Neutrophil (primary cell): ENCODE measurements around the gene IQCM.

ENCODE experiments used
- H3K27ac ChIP-seq: fragments of 200-600 bp; sonication (generic); 2 replicates; pipeline ENCODE4 v1.5.1; 2016; ENCODE audit warnings: mild to moderate bottlenecking, moderate library complexity
- H3K27me3 ChIP-seq: fragments of 200-600 bp; sonication (generic); 2 replicates; pipeline ENCODE4 v1.6.0; 2016; ENCODE audit warnings: mild to moderate bottlenecking
- H3K36me3 ChIP-seq: fragments of 200-600 bp; sonication (generic); 2 replicates; pipeline ENCODE4 v1.5.1; 2017
- H3K4me1 ChIP-seq, 2 experiments: fragments of 200-600 bp in 1 of 2; sonication (generic) in 1 of 2; 1 replicate in 1 of 2; 2 replicates in 1 of 2; pipeline versions ENCODE4 v1.5.1 to v1.6.1; 2013 to 2016; ENCODE audit warnings: low read depth in 1 of 2, low read length in 1 of 2, mild to moderate bottlenecking in 1 of 2, moderate library complexity in 1 of 2; ENCODE audit not compliant: control insufficient read depth in 1 of 2, insufficient read depth in 1 of 2
- H3K4me3 ChIP-seq, 2 experiments: fragments of 200-600 bp in 1 of 2; sonication (generic) in 1 of 2; 1 replicate in 1 of 2; 2 replicates in 1 of 2; pipeline ENCODE4 v1.5.1; 2013 to 2016; ENCODE audit warnings: low read depth in 1 of 2, low read length in 1 of 2, mild to moderate bottlenecking in 1 of 2, moderate library complexity in 1 of 2
- H3K9me3 ChIP-seq: fragments of 200-600 bp; sonication (generic); 2 replicates; pipeline ENCODE4 v1.5.1; 2016
- CTCF ChIP-seq: fragments of 200-600 bp; sonication (generic); IDR thresholded peaks from 2 replicates; pipeline ENCODE4 v1.5.1; 2016; ENCODE audit warnings: antibody characterized with exemption

IQCM gene

DNA sequence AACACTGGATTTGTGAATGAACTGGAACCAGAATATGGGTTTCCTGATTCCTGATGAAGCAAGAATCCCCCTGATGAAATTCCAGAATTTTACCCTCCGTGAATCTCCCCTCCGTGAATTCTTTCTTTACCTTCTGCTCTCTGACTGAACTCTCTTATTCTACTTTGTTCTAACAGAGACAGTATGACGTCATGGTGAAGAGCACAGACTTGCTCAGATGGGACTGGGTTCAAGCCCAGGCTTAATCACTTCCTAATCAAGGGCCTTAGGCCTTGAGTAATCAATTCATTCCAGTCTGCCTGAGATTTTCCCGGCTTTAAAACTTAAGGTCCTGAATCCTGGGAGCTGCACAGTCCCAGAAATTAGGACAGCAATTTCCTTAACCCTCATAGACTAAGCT, 64.5 kb downstream of the IQCM start:
- Histone ChIP-seq H3K4me1 (no peaks in the 10 kb centered on the region), H3K27ac (no peak overlapping the region), H3K4me3 (no peak overlapping the region), H3K36me3 (no peaks in the 10 kb centered on the region), H3K9me3 (no peaks in the 10 kb centered on the region), H3K27me3 (no peaks in the 10 kb centered on the region)
- TF ChIP-seq CTCF = no peak

GRCh38 chr4:149749784-149750183, 65.9 kb downstream of the IQCM start:
- H3K27me3 ChIP-seq = no peaks in the 10 kb centered on the region
- H3K4me1 ChIP-seq = no peaks in the 10 kb centered on the region
- no peak for TF ChIP-seq CTCF
- no peak overlapping the region for H3K4me3 ChIP-seq
- H3K9me3 ChIP-seq = no peaks in the 10 kb centered on the region
- no peaks in the 10 kb centered on the region for H3K36me3 ChIP-seq
- no peak overlapping the region for H3K27ac ChIP-seq

GRCh38 chr4:149747646-149748045, 68.0 kb downstream of the IQCM start:
- H3K9me3 ChIP-seq = no peaks in the 10 kb centered on the region
- H3K4me3 ChIP-seq = no peak overlapping the region
- H3K27me3 ChIP-seq = no peaks in the 10 kb centered on the region
- H3K36me3 ChIP-seq = no peaks in the 10 kb centered on the region
- no peak overlapping the region for H3K27ac ChIP-seq
- no peaks in the 10 kb centered on the region for H3K4me1 ChIP-seq
- TF ChIP-seq CTCF = no peak

- Histone ChIP-seq H3K9me3 (no peaks in the 10 kb centered on the region), H3K27ac (no peak overlapping the region), H3K27me3 (no peaks in the 10 kb centered on the region), H3K4me1 (no peaks in the 10 kb centered on the region), H3K36me3 (no peaks in the 10 kb centered on the region), H3K4me3 (no peak overlapping the region)
- no peak for TF ChIP-seq CTCF
Measured at GRCh38 chr4:149746276-149746675, 69.4 kb downstream of the IQCM start.

DNA sequence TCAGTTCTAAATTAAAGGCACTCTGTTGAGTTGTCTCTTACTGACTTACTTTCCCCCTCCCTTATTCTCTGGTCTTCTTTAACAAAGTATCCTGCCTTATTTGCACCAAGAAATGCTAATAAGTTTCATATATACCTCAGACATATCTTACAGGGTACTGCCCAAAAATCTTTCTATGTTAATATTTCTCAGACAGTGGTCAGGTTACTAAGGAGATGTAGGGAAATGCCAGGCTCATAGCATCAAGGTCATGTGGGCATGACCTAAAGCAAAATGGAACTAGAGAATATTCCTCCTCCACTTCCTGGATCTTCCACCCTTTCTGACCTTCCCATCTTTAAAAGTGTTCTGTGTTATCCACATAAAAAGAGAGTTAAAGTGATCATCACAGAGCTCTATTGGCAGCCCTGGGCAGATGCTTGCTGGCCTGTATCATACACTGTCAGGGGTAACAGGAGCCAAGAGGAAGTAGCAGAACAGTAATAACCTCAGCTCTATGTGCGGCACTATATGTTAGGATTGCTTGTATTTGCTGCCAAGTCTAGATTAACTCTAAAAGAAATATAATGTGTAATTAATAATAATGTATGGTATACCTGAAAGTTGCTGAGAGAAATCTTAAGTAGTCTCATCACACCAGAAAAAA, 74.3 kb downstream of the IQCM start:
- Histone ChIP-seq H3K9me3 (no peaks in the 10 kb centered on the region), H3K4me3 (no peak overlapping the region), H3K27ac (no peak overlapping the region), H3K36me3 (no peaks in the 10 kb centered on the region), H3K27me3 (no peaks in the 10 kb centered on the region), H3K4me1 (no peaks in the 10 kb centered on the region)
- TF ChIP-seq CTCF = no peak

DNA sequence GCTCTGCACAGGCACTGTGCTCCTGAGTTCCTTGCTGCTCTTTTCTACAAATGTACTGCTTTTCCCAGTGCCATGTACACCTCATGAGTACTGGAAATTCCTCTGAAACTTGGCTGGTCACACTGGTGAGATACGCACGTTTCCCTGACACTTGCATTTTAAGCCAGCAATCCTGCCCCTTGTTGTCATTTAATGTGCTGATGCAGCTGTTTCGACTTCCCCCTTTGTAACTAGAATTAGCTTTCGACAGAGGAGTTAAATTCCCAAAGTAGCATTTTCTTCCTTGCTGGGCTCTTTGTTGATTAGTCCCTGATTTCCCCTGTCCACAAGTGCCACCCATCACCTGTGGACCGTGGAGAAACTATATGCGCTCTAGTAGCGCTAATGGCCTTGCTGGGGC, 77.5 kb downstream of the IQCM start:
- Histone ChIP-seq H3K4me1 (no peaks in the 10 kb centered on the region), H3K27me3 (no peaks in the 10 kb centered on the region)

More for the DNA sequence above, 77.5 kb downstream of the IQCM start:
- H3K27ac ChIP-seq = no peak overlapping the region
- no peaks in the 10 kb centered on the region for H3K36me3 ChIP-seq
- H3K9me3 ChIP-seq = no peaks in the 10 kb centered on the region
- no peak for TF ChIP-seq CTCF
- H3K4me3 ChIP-seq = no peak overlapping the region
